HEK293 (cell line): Measurements from ENCODE around the gene WDTC1.

Experiments used
- CTCF ChIA-PET: fragments of 350-600 bp; formaldehyde crosslinking; extraction: SDS; loops from one replicate; lab custom pipeline; 2021; ENCODE audit warnings: antibody characterized with exemption; lab: Yijun Ruan, JAX
- POLR2A ChIA-PET: fragments of 300-600 bp; formaldehyde crosslinking; extraction: SDS; loops from one replicate; lab custom pipeline; 2020; ENCODE audit warnings: antibody characterized with exemption, inconsistent platforms; lab: Yijun Ruan, JAX
- H3K27ac ChIP-seq: fragments of 200-500 bp; sonication (Bioruptor generic); 2 replicates; pipeline ENCODE4 v1.5.1; 2014; ENCODE audit warnings: low read depth, low read length, control low read depth, inconsistent platforms; ENCODE audit errors: extremely low read depth
- H3K36me3 ChIP-seq, 2 experiments: fragments of 200-500 bp in 1 of 2; sonication (Bioruptor generic) in 1 of 2; 1 replicate in 1 of 2; 2 replicates in 1 of 2; pipeline ENCODE4 v1.5.1; 2014 to 2017; ENCODE audit warnings: inconsistent platforms in 2 of 2, low read length in 2 of 2; ENCODE audit not compliant: control insufficient read depth in 2 of 2, insufficient read depth in 1 of 2
- H3K4me1 ChIP-seq: fragments of 200-500 bp; sonication (Bioruptor generic); 2 replicates; pipeline ENCODE4 v1.5.1; 2014; ENCODE audit warnings: mild to moderate bottlenecking, low read length, inconsistent platforms; ENCODE audit not compliant: control insufficient read depth, insufficient read depth
- H3K4me3 ChIP-seq: 2 replicates; pipeline ENCODE4 v1.5.1; 2011; ENCODE audit warnings: low read depth, mild to moderate bottlenecking, control low read depth, low read length, moderate library complexity
- H3K9me3 ChIP-seq: fragments of 200-500 bp; sonication (Bioruptor generic); 2 replicates; pipeline ENCODE4 v1.5.1; 2014; ENCODE audit warnings: low read depth, low read length, inconsistent platforms; ENCODE audit not compliant: control insufficient read depth, insufficient read depth
- BCL11B ChIP-seq: fragments of 450-650 bp; formaldehyde crosslinking; IDR thresholded peaks from 2 replicates; pipeline ENCODE4 v1.5.1; 2016; ENCODE audit warnings: low read depth, missing biosample characterization, missing genetic modification characterization
- GLI4 ChIP-seq: fragments of 450-650 bp; formaldehyde crosslinking; IDR thresholded peaks from 2 replicates; pipeline ENCODE4 v1.5.1; 2016; ENCODE audit warnings: missing biosample characterization, missing genetic modification characterization
- KLF1 ChIP-seq: fragments of 450-650 bp; formaldehyde crosslinking; IDR thresholded peaks from 2 replicates; pipeline ENCODE4 v1.5.1; 2016; ENCODE audit warnings: missing biosample characterization, missing genetic modification characterization
- PRDM1 ChIP-seq: fragments of 450-650 bp; formaldehyde crosslinking; IDR thresholded peaks from 2 replicates; pipeline ENCODE4; 2016; ENCODE audit warnings: missing biosample characterization, missing genetic modification characterization
- REST ChIP-seq: fragments of 450-650 bp; formaldehyde crosslinking; IDR thresholded peaks from 2 replicates; pipeline ENCODE4 v1.5.1; 2016; ENCODE audit warnings: missing biosample characterization, missing genetic modification characterization
- SCRT2 ChIP-seq: fragments of 450-650 bp; formaldehyde crosslinking; IDR thresholded peaks from 2 replicates; pipeline ENCODE4 v1.5.1; 2016; ENCODE audit warnings: missing biosample characterization, missing genetic modification characterization
- ZNF146 ChIP-seq: fragments of 450-650 bp; formaldehyde crosslinking; IDR thresholded peaks from 2 replicates; pipeline ENCODE4 v1.5.1; 2016; ENCODE audit warnings: missing biosample characterization, missing genetic modification characterization
- ZNF426 ChIP-seq: fragments of 450-650 bp; formaldehyde crosslinking; IDR thresholded peaks from 2 replicates; pipeline ENCODE4 v1.5.1; 2017; ENCODE audit warnings: missing biosample characterization, missing genetic modification characterization, mild to moderate bottlenecking, inconsistent platforms, moderate library complexity
- ZNF501 ChIP-seq: fragments of 450-650 bp; formaldehyde crosslinking; IDR thresholded peaks from 2 replicates; pipeline ENCODE4 v1.5.1; 2016; ENCODE audit warnings: missing biosample characterization, missing genetic modification characterization
- ZNF510 ChIP-seq: fragments of 450-650 bp; formaldehyde crosslinking; IDR thresholded peaks from 2 replicates; pipeline ENCODE4 v1.5.1; 2018; ENCODE audit warnings: mild to moderate bottlenecking, missing genetic modification characterization, missing biosample characterization; ENCODE audit not compliant: insufficient replicate concordance
- ZNF514 ChIP-seq: fragments of 450-650 bp; formaldehyde crosslinking; IDR thresholded peaks from 2 replicates; pipeline ENCODE4 v1.5.1; 2016; ENCODE audit warnings: missing biosample characterization, missing genetic modification characterization
- ZNF558 ChIP-seq: fragments of 450-650 bp; formaldehyde crosslinking; IDR thresholded peaks from 2 replicates; pipeline ENCODE4 v1.5.1; 2016; ENCODE audit warnings: missing biosample characterization, missing genetic modification characterization
- ZNF621 ChIP-seq: fragments of 450-650 bp; formaldehyde crosslinking; IDR thresholded peaks from 2 replicates; pipeline ENCODE4 v1.5.1; 2017; ENCODE audit warnings: missing biosample characterization, missing genetic modification characterization
- ZNF785 ChIP-seq: fragments of 450-650 bp; formaldehyde crosslinking; IDR thresholded peaks from 2 replicates; pipeline ENCODE4 v1.5.1; 2016; ENCODE audit warnings: missing biosample characterization, missing genetic modification characterization
- TF ChIP-seq, protein P1 (sequence below): fragments of 450-650 bp; formaldehyde crosslinking; conservative IDR thresholded peaks from 2 replicates; pipeline ENCODE4 v1.5.1; 2016; ENCODE audit warnings: low read depth, missing biosample characterization, missing genetic modification characterization
- TF ChIP-seq, protein P2 (sequence below): fragments of 450-650 bp; formaldehyde crosslinking; IDR thresholded peaks from 2 replicates; pipeline ENCODE4 v1.5.1; 2016; ENCODE audit warnings: missing biosample characterization, missing genetic modification characterization
- TF ChIP-seq, protein P3 (sequence below): fragments of 450-650 bp; formaldehyde crosslinking; IDR thresholded peaks from 2 replicates; pipeline ENCODE4; 2016; ENCODE audit warnings: missing biosample characterization, missing genetic modification characterization

The WDTC1 gene

GRCh38 chr1:27316860-27317259 lies 82.4 kb downstream of the WDTC1 start:
- Histone ChIP-seq H3K27ac (no peak overlapping the region), H3K4me3 (no peak overlapping the region), H3K4me1 (no peaks in the 10 kb centered on the region), H3K36me3 (no peaks in the 10 kb centered on the region), H3K9me3 (no peaks in the 10 kb centered on the region)
- ChIA-PET CTCF (interaction anchor here (0.7 to 1.6 kb wide), 5 partner anchors 16 to 72 kb away, joined by 3 to 6 read pairs (median 4); no protein-coding TSS in a partner anchor), POLR2A (interaction anchor here (1.1 kb wide), 1 partner anchor 32 kb away, joined by 5 read pairs; no protein-coding TSS in a partner anchor)
- TF ChIP-seq BCL11B (tag by site-specific recombination) (no peak), ZNF558 (tag by site-specific recombination) (no peak), ZNF621 (tag by site-specific recombination) (no peak), PRDM1 (no peak), ZNF785 (tag by site-specific recombination) (no peak), SCRT2 (no peak), KLF1 (tag by site-specific recombination) (no peak), ZNF146 (no peak), GLI4 (tag by site-specific recombination) (no peak)
- TF ChIP-seq, protein P1, sequence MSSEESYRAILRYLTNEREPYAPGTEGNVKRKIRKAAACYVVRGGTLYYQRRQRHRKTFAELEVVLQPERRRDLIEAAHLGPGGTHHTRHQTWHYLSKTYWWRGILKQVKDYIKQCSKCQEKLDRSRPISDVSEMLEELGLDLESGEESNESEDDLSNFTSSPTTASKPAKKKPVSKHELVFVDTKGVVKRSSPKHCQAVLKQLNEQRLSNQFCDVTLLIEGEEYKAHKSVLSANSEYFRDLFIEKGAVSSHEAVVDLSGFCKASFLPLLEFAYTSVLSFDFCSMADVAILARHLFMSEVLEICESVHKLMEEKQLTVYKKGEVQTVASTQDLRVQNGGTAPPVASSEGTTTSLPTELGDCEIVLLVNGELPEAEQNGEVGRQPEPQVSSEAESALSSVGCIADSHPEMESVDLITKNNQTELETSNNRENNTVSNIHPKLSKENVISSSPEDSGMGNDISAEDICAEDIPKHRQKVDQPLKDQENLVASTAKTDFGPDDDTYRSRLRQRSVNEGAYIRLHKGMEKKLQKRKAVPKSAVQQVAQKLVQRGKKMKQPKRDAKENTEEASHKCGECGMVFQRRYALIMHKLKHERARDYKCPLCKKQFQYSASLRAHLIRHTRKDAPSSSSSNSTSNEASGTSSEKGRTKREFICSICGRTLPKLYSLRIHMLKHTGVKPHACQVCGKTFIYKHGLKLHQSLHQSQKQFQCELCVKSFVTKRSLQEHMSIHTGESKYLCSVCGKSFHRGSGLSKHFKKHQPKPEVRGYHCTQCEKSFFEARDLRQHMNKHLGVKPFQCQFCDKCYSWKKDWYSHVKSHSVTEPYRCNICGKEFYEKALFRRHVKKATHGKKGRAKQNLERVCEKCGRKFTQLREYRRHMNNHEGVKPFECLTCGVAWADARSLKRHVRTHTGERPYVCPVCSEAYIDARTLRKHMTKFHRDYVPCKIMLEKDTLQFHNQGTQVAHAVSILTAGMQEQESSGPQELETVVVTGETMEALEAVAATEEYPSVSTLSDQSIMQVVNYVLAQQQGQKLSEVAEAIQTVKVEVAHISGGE (tag by site-specific recombination), result no peak

- POLR2A ChIA-PET, result no interaction called here
- H3K27ac ChIP-seq, result no peak overlapping the region
- no peaks in the 10 kb centered on the region for H3K36me3 ChIP-seq
- H3K9me3 ChIP-seq, result no peaks in the 10 kb centered on the region
- no peaks in the 10 kb centered on the region for H3K4me1 ChIP-seq
- H3K4me3 ChIP-seq, result no peak overlapping the region
- no peak for TF ChIP-seq ZNF514 (tag by site-specific recombination)
- TF ChIP-seq, protein P2, sequence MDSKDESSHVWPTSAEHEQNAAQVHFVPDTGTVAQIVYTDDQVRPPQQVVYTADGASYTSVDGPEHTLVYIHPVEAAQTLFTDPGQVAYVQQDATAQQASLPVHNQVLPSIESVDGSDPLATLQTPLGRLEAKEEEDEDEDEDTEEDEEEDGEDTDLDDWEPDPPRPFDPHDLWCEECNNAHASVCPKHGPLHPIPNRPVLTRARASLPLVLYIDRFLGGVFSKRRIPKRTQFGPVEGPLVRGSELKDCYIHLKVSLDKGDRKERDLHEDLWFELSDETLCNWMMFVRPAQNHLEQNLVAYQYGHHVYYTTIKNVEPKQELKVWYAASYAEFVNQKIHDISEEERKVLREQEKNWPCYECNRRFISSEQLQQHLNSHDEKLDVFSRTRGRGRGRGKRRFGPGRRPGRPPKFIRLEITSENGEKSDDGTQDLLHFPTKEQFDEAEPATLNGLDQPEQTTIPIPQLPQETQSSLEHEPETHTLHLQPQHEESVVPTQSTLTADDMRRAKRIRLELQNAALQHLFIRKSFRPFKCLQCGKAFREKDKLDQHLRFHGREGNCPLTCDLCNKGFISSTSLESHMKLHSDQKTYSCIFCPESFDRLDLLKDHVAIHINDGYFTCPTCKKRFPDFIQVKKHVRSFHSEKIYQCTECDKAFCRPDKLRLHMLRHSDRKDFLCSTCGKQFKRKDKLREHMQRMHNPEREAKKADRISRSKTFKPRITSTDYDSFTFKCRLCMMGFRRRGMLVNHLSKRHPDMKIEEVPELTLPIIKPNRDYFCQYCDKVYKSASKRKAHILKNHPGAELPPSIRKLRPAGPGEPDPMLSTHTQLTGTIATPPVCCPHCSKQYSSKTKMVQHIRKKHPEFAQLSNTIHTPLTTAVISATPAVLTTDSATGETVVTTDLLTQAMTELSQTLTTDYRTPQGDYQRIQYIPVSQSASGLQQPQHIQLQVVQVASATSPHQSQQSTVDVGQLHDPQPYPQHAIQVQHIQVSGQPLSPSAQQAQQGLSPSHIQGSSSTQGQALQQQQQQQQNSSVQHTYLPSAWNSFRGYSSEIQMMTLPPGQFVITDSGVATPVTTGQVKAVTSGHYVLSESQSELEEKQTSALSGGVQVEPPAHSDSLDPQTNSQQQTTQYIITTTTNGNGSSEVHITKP, result peak; percentile 59
- TF ChIP-seq ZNF510, result no peak
- TF ChIP-seq, protein P3, sequence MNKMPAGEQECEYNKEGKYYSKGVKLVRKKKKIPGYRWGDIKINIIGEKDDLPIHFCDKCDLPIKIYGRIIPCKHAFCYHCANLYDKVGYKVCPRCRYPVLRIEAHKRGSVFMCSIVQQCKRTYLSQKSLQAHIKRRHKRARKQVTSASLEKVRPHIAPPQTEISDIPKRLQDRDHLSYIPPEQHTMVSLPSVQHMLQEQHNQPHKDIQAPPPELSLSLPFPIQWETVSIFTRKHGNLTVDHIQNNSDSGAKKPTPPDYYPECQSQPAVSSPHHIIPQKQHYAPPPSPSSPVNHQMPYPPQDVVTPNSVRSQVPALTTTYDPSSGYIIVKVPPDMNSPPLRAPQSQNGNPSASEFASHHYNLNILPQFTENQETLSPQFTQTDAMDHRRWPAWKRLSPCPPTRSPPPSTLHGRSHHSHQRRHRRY (tag by site-specific recombination), result no peak
- CTCF ChIA-PET, result interaction anchor here (0.6 to 1.8 kb wide), 5 partner anchors 11 to 218 kb away, joined by 3 to 9 read pairs (median 4); no protein-coding TSS in a partner anchor
Measured at GRCh38 chr1:27318136-27318535, 83.7 kb downstream of the WDTC1 start.

DNA sequence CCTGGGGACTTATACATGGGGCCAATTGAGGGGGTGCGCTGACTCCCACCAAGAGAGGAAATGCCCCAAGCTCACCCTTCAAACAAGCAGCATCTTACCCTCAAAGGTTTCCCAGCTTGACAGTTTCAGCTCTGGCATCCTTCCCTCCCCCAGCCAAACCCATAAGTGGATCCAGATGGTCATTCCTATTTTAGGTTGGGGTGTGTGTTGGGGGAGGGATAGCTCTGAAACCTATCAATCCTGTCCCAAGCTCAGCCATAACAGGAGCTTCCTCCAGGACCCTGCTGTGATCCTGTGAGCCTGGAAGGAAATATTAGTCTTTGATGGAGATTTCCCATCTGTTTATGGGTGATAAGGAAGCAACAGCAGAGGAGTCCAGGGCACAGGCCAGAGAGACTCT lies 84.2 kb downstream of the WDTC1 start:
- H3K4me3 ChIP-seq, result no peak overlapping the region
- POLR2A ChIA-PET, result no interaction called here
- H3K27ac ChIP-seq, result no peak overlapping the region
- no peaks in the 10 kb centered on the region for H3K9me3 ChIP-seq
- H3K36me3 ChIP-seq, result peaks cover 0 to 2% of the 10 kb centered on the region in 2 experiments; a peak in 2 of 3 replicates
- CTCF ChIA-PET, result interaction anchor here (0.6 to 1.8 kb wide), 5 partner anchors 12 to 218 kb away, joined by 3 to 9 read pairs (median 4); no protein-coding TSS in a partner anchor
- TF ChIP-seq ZNF501 (no peak), REST (tag by site-specific recombination) (no peak), ZNF426 (tag by site-specific recombination) (no peak)
- no peaks in the 10 kb centered on the region for H3K4me1 ChIP-seq
